Activated CD4-positive, alpha-beta memory T cell treated with anti-CD3 and anti-CD28 coated beads for 36 hours (primary cell): Measurements from ENCODE around the gene DCAF8L2. TPM values are rescaled to one million over a fixed set of nuclear protein-coding genes. Genes with fewer than 3 reads are reported as not detected.
"Not testable (repeated sequence)": the region's sequence is repeated elsewhere in the genome, so short reads cannot be mapped to it uniquely, and the experiment has no call there.

ENCODE experiments used
- CTCF ChIA-PET: fragments of 350-600 bp; sonication (Branson Sonifier 250); formaldehyde crosslinking; loops from one replicate; lab custom pipeline; 2021; ENCODE audit warnings: antibody characterized with exemption, inconsistent platforms; lab: Charles Lee
- POLR2A ChIA-PET: fragments of 350-600 bp; sonication (Branson Sonifier 250); formaldehyde crosslinking; loops from one replicate; lab custom pipeline; 2021; ENCODE audit warnings: antibody characterized with exemption; lab: Charles Lee
- DNase-seq: peaks from one replicate; pipeline ENCODE4 v3.0.0-alpha.2; 2020
- H3K27ac Mint-ChIP-seq: one replicate; pipeline ENCODE4 v1.8.0; 2021; ENCODE audit warnings: mixed read lengths
- H3K27me3 Mint-ChIP-seq: one replicate; pipeline ENCODE4 v1.8.0; 2021; ENCODE audit warnings: mixed read lengths
- H3K36me3 Mint-ChIP-seq: one replicate; pipeline ENCODE4 v1.8.0; 2021; ENCODE audit warnings: mixed read lengths
- H3K4me1 Mint-ChIP-seq: one replicate; pipeline ENCODE4 v1.8.0; 2021; ENCODE audit warnings: low read depth, mixed read lengths
- H3K4me3 Mint-ChIP-seq: one replicate; pipeline ENCODE4 v1.8.0; 2021; ENCODE audit warnings: mild to moderate bottlenecking, mixed read lengths
- H3K9me3 Mint-ChIP-seq: one replicate; pipeline ENCODE4 v1.8.0; 2021; ENCODE audit warnings: mixed read lengths
- intact Hi-C: fragments of 100-400 bp; cut with micrococcal nuclease; formaldehyde crosslinking; loops from one replicate; pipeline ENCODE4 v1.15.1; 2023
- total RNA-seq, 2 experiments: library from RNA; stranded (reverse); gene quantifications; one replicate each; pipeline ENCODE4 v1.2.3, GENCODE V29; 2021

DCAF8L2 gene
- total RNA-seq, 2 experiments from 2014 or later, result not detected

DNA sequence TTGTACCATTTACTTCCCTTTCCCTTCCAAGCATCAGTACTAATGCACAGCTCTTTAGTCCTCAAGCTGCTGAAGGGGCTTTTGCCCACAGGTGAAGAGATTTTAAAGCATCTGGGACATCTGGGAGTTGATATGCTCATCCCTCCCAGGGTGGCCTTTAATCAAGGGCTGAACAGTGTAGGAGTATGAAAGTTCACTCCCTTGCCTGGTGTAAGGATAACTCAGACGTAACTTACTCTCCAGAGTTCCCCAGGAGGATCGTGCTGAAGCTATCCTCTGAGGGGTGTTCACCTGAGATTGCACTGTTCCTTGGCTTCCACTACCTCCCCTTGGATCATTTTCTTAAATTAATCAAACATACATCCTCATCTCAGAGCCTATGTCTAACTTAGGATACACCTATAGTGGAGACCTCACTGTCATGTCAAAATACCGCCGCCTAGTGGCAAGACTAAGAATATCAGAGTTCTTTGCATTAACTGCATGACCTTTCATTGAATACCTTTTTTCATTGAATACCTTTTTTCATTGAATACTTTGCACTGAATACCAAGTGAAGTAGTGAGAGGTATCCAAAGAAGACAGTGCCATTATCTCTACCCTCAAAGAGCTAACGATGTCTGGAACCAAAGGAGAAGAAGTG is 93.5 kb downstream of the DCAF8L2 start:
- H3K4me1 Mint-ChIP-seq, H3K27me3 Mint-ChIP-seq, H3K4me3 Mint-ChIP-seq, POLR2A ChIA-PET, H3K36me3 Mint-ChIP-seq, H3K9me3 Mint-ChIP-seq, H3K27ac Mint-ChIP-seq, CTCF ChIA-PET, DNase-seq, intact Hi-C loops: not testable (repeated sequence)

GRCh38 chrX:27694667-27695066 is 104.5 kb downstream of the DCAF8L2 start:
- Mint-ChIP-seq H3K4me3 (no peak overlapping the region), H3K36me3 (no peaks in the 10 kb centered on the region), H3K27ac (no peak overlapping the region), H3K4me1 (no peaks in the 10 kb centered on the region), H3K27me3 (no peaks in the 10 kb centered on the region), H3K9me3 (no peaks in the 10 kb centered on the region)
- no peak for DNase-seq
- intact Hi-C loops, result no loop called here
- CTCF ChIA-PET, result no interaction called here
- POLR2A ChIA-PET, result no interaction called here

GRCh38 chrX:27706526-27706925 is 116.4 kb downstream of the DCAF8L2 start:
- peaks cover 10% of the 10 kb centered on the region for H3K9me3 Mint-ChIP-seq
- POLR2A ChIA-PET, result no interaction called here
- H3K27me3 Mint-ChIP-seq, result no peaks in the 10 kb centered on the region
- H3K4me1 Mint-ChIP-seq, result no peaks in the 10 kb centered on the region
- no peak overlapping the region for H3K4me3 Mint-ChIP-seq
- intact Hi-C loops, result no loop called here
- H3K27ac Mint-ChIP-seq, result no peak overlapping the region
- H3K36me3 Mint-ChIP-seq, result no peaks in the 10 kb centered on the region
- no peak for DNase-seq
- CTCF ChIA-PET, result no interaction called here

DNA sequence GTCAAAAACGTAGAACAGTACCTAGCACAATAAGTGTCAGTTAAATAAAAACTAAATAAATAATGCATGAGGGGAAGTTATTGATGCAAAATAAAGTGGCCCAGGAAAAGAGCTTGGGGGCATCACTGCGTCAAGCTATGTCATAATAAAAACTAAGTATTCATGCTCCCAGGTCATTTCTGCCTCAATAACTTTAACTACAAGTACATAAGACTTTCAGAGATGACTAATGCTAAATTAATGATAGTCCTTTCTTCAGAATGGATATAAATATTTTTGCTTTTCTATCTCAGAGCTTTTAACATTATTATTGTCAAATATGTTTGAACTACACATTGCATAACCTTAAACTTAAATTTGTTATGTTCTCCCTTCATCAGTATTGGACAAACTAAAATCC is 125.5 kb downstream of the DCAF8L2 start:
- Mint-ChIP-seq H3K27me3 (no peaks in the 10 kb centered on the region), H3K4me1 (no peaks in the 10 kb centered on the region), H3K36me3 (no peaks in the 10 kb centered on the region), H3K27ac (no peak overlapping the region), H3K9me3 (peaks cover 2% of the 10 kb centered on the region), H3K4me3 (no peak overlapping the region)
- no peak for DNase-seq
- CTCF ChIA-PET, result no interaction called here
- POLR2A ChIA-PET, result no interaction called here
- intact Hi-C loops, result no loop called here

GRCh38 chrX:27728291-27728690 is 138.1 kb downstream of the DCAF8L2 start:
- H3K27me3 Mint-ChIP-seq, result no peaks in the 10 kb centered on the region
- DNase-seq, result no peak
- H3K36me3 Mint-ChIP-seq, result no peaks in the 10 kb centered on the region
- peaks cover 3% of the 10 kb centered on the region for H3K9me3 Mint-ChIP-seq
- H3K27ac Mint-ChIP-seq, result no peak overlapping the region
- no peak overlapping the region for H3K4me3 Mint-ChIP-seq
- intact Hi-C loops, result no loop called here
- ChIA-PET POLR2A (no interaction called here), CTCF (no interaction called here)
- no peaks in the 10 kb centered on the region for H3K4me1 Mint-ChIP-seq

- ChIA-PET CTCF (no interaction called here), POLR2A (no interaction called here)
- no peaks in the 10 kb centered on the region for H3K36me3 Mint-ChIP-seq
- no peaks in the 10 kb centered on the region for H3K4me1 Mint-ChIP-seq
- no peak overlapping the region for H3K27ac Mint-ChIP-seq
- peaks cover 3% of the 10 kb centered on the region for H3K9me3 Mint-ChIP-seq
- intact Hi-C loops, result no loop called here
- DNase-seq, result no peak
- H3K27me3 Mint-ChIP-seq, result no peaks in the 10 kb centered on the region
- no peak overlapping the region for H3K4me3 Mint-ChIP-seq
These were observed 141.8 kb downstream of the DCAF8L2 start for GRCh38 chrX:27731962-27732361.

GRCh38 chrX:27735914-27736313 is 145.8 kb downstream of the DCAF8L2 start:
- no peaks in the 10 kb centered on the region for H3K4me1 Mint-ChIP-seq
- CTCF ChIA-PET, result no interaction called here
- intact Hi-C loops, result no loop called here

GRCh38 chrX:27740933-27741332 is 150.8 kb downstream of the DCAF8L2 start:
- Mint-ChIP-seq H3K27me3 (no peaks in the 10 kb centered on the region), H3K9me3 (no peaks in the 10 kb centered on the region), H3K36me3 (no peaks in the 10 kb centered on the region), H3K27ac (no peak overlapping the region), H3K4me1 (no peaks in the 10 kb centered on the region), H3K4me3 (no peak overlapping the region)
- intact Hi-C loops, result no loop called here
- ChIA-PET POLR2A (no interaction called here), CTCF (no interaction called here)
- no peak for DNase-seq

More at GRCh38 chrX:27735914-27736313, 145.8 kb downstream of the DCAF8L2 start:
- no peaks in the 10 kb centered on the region for H3K27me3 Mint-ChIP-seq
- POLR2A ChIA-PET, result no interaction called here
- no peak for DNase-seq
- peaks cover 3% of the 10 kb centered on the region for H3K9me3 Mint-ChIP-seq
- no peaks in the 10 kb centered on the region for H3K36me3 Mint-ChIP-seq
- H3K4me3 Mint-ChIP-seq, result no peak overlapping the region
- H3K27ac Mint-ChIP-seq, result no peak overlapping the region

GRCh38 chrX:27743521-27743920 is 153.4 kb downstream of the DCAF8L2 start:
- intact Hi-C loops, H3K9me3 Mint-ChIP-seq, H3K27me3 Mint-ChIP-seq, CTCF ChIA-PET, H3K27ac Mint-ChIP-seq, POLR2A ChIA-PET, DNase-seq, H3K4me3 Mint-ChIP-seq, H3K4me1 Mint-ChIP-seq, H3K36me3 Mint-ChIP-seq: not testable (repeated sequence)

GRCh38 chrX:27746516-27746915 is 156.4 kb downstream of the DCAF8L2 start:
- H3K27me3 Mint-ChIP-seq, result no peaks in the 10 kb centered on the region
- no peaks in the 10 kb centered on the region for H3K36me3 Mint-ChIP-seq
- H3K9me3 Mint-ChIP-seq, result no peaks in the 10 kb centered on the region
- intact Hi-C loops, result no loop called here
- DNase-seq, result no peak
- ChIA-PET CTCF (no interaction called here), POLR2A (no interaction called here)
- no peak overlapping the region for H3K27ac Mint-ChIP-seq
- no peaks in the 10 kb centered on the region for H3K4me1 Mint-ChIP-seq
- no peak overlapping the region for H3K4me3 Mint-ChIP-seq

DNA sequence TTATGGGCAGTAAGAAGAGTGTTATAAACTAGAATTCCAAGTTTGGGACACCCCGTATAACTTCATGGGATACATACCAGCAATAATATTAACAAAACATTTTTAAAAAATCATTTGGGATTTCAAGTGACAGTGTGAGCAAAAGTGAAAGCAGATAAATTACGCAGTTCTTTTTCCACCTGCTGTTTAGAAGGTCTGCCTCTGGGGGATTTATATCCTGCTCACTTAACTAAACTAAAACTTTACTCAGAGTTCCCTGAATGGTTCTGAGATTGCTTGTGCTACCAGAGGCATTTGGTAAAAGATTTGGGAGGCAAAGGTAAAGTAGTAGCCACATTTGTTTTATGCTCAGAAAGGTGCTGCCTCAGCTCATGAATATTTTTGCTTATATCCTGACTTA is 160.2 kb downstream of the DCAF8L2 start:
- DNase-seq, CTCF ChIA-PET, H3K27ac Mint-ChIP-seq, POLR2A ChIA-PET, H3K4me3 Mint-ChIP-seq, intact Hi-C loops, H3K27me3 Mint-ChIP-seq, H3K36me3 Mint-ChIP-seq, H3K4me1 Mint-ChIP-seq, H3K9me3 Mint-ChIP-seq: not testable (repeated sequence)

DNA sequence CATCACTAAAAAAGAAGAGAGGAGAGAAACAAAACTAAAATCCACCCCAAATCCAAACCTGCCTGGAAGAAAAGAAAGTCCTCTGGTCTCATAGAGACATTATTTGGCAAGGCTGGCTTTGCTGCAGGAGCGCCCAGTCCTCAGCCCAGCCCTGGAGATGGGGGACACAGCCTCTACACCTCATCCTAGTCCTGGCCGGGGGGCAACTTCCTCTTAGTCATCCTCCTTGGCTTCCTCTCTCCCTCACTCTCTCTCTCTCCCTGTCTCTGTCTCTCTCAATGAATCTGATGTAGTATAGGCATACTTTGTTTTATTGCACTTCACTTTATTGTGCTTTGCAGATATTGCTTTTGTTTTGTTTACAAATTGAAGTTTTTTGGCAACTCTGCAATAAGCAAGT is 161.8 kb downstream of the DCAF8L2 start:
- ChIA-PET CTCF (no interaction called here), POLR2A (no interaction called here)
- intact Hi-C loops, result no loop called here
- H3K4me1 Mint-ChIP-seq, result no peaks in the 10 kb centered on the region
- H3K9me3 Mint-ChIP-seq, result peaks cover 5% of the 10 kb centered on the region
- no peaks in the 10 kb centered on the region for H3K27me3 Mint-ChIP-seq
- DNase-seq, result no peak
- H3K36me3 Mint-ChIP-seq, result no peaks in the 10 kb centered on the region
- no peak overlapping the region for H3K27ac Mint-ChIP-seq
- no peak overlapping the region for H3K4me3 Mint-ChIP-seq

DNA sequence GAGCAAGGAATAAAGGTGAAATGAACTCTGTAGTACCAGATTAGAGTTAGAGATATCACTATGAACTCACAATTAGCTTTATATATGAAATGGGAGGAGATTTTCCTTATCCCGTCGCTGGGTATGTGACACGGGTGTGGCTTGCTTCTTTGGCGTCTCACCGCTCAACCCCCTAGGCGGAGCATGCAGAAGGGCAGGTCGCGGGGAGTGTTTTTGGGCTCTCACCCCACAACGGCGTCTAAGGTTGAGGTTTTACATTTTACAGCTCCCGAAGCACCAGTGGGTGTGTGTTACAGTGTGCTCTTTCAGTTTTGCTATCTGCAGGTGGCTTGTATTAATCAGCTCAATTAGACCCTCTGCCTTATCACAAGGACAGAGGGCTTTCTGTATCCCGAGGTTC is 175.6 kb downstream of the DCAF8L2 start:
- H3K9me3 Mint-ChIP-seq, result no peaks in the 10 kb centered on the region
- H3K27ac Mint-ChIP-seq, result no peak overlapping the region
- CTCF ChIA-PET, result no interaction called here
- POLR2A ChIA-PET, result no interaction called here
- H3K4me1 Mint-ChIP-seq, result no peaks in the 10 kb centered on the region
- DNase-seq, result no peak
- intact Hi-C loops, result no loop called here
- no peak overlapping the region for H3K4me3 Mint-ChIP-seq
- no peaks in the 10 kb centered on the region for H3K27me3 Mint-ChIP-seq
- H3K36me3 Mint-ChIP-seq, result no peaks in the 10 kb centered on the region
